ENCODE results near the gene METTL21C.

METTL21C gene

DNA sequence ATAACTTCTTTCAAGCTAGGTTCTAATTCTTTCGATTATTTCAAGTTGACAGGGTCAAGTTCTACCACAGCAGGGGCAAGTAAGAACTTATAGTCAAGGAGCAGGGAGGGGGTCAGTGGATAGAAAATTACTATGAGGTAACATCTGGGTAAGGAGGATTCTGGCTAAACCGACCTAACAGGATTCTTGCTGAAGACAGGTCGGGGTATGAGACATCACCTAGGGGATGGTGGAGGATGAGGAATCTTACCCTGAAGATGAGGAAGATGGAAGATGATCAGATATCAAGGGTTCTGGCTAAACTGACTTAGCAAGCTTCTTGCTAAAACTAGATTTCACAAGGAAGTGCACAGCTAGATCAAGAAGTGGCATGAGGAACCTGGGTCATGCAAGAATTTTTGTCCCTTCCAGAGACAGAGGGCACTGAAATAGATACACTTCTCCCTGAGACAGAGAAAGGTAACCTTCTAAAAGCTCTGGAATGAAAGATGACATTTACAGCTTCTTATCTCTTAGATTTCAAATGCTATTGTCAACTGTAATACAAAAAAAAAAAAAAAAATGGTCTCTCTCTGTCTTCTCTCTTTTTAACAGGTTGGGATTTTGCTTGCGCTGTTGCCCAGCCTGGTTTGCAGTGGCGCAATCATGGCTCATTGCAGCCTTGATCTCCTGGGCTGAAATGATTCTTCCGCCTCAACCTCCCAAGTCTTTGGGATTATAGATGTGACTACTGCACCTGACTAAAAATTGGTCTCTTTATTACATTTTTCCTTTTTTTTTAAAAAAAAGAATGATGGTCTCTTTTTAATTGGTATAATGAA is 9.6 kb upstream of the METTL21C start:
- no peak for DNase-seq (ENCODE audit: extremely low read depth, low read depth)
- TF ChIP-seq, protein P1, sequence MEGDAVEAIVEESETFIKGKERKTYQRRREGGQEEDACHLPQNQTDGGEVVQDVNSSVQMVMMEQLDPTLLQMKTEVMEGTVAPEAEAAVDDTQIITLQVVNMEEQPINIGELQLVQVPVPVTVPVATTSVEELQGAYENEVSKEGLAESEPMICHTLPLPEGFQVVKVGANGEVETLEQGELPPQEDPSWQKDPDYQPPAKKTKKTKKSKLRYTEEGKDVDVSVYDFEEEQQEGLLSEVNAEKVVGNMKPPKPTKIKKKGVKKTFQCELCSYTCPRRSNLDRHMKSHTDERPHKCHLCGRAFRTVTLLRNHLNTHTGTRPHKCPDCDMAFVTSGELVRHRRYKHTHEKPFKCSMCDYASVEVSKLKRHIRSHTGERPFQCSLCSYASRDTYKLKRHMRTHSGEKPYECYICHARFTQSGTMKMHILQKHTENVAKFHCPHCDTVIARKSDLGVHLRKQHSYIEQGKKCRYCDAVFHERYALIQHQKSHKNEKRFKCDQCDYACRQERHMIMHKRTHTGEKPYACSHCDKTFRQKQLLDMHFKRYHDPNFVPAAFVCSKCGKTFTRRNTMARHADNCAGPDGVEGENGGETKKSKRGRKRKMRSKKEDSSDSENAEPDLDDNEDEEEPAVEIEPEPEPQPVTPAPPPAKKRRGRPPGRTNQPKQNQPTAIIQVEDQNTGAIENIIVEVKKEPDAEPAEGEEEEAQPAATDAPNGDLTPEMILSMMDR (IDR thresholded peaks at IDR 0.05; ENCODE audit: low read depth, low read length) = no peak

DNA sequence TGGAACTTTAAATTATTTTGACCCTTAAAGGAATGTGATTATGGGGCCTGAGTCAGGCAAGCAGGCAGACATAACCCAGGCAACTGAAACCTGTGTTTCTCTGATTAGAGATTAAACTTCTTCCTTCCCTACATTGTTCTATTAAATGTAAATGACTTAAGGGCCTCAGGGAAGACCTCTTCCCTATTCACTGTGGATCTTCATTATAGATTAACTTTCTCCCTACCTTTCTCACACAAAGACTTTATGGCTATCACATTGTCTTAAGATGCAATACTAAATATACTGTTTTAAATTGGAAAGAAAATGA is 8.8 kb upstream of the METTL21C start:
- no peak for DNase-seq (ENCODE audit: extremely low read depth, low read depth)
- TF ChIP-seq, protein P1 (IDR thresholded peaks at IDR 0.05; ENCODE audit: low read depth, low read length) = no peak

DNA sequence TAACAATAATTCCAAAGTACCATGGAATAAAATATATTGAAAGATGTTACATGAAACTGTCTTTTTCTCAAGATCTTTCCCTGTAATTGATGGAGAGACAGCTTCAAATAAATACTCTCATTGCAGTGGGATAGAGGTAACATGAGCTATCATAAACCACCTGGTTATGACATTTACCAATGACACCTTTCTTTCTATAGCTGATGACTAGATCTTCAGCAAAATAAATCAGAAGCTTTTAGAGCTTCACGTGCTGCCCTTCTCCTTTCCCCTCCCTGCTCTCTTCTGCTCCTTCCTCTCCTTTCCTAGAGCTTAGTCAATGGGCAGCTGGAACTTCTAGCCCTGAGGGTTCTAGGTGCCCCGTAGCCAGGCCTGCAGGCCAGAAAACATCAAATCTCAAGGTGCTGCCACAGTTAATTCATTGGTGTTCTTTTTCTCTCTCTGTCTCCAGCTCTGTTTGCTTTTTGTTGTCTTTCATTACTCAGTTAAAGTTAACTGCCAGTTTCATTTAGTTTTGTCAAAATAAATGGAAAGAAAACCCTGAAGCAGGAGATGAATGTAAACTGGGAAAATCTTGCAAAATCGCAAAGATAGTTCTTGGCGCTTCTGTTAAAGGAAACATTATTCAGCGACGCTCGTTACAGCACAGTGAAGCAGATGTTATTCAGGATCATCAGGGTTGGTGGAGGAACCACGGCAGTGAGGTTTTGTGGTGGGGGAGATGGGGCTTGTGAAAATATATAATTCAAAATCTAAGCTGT is 8.3 kb upstream of the METTL21C start:
- TF ChIP-seq, protein P1 (IDR thresholded peaks at IDR 0.05; ENCODE audit: low read depth, low read length) = no peak

DNA sequence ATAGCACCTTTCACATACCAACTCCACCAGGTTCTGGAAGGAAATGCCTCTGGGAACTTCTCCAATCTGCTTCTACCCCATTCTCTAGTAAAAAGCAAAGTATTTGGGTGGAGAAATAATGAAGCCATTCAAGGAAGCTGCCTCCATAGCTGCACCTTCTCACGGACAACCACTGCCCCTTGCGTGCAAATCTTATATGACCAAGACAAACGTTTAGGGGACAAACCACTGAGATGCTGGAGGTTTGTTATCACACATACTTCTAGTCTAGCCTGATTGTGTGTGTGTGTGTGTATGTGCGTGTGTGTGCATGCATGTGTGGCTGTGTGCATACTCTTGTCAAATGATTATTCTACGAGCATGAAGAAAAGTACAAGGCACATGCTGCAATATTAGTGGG is 6.5 kb upstream of the METTL21C start:
- no peak for DNase-seq (ENCODE audit: extremely low read depth, low read depth)
- TF ChIP-seq, protein P1 (IDR thresholded peaks at IDR 0.05; ENCODE audit: low read depth, low read length) = no peak

More for the DNA sequence above, 8.3 kb upstream of the METTL21C start:
- DNase-seq (ENCODE audit: extremely low read depth, low read depth) = no peak

DNA sequence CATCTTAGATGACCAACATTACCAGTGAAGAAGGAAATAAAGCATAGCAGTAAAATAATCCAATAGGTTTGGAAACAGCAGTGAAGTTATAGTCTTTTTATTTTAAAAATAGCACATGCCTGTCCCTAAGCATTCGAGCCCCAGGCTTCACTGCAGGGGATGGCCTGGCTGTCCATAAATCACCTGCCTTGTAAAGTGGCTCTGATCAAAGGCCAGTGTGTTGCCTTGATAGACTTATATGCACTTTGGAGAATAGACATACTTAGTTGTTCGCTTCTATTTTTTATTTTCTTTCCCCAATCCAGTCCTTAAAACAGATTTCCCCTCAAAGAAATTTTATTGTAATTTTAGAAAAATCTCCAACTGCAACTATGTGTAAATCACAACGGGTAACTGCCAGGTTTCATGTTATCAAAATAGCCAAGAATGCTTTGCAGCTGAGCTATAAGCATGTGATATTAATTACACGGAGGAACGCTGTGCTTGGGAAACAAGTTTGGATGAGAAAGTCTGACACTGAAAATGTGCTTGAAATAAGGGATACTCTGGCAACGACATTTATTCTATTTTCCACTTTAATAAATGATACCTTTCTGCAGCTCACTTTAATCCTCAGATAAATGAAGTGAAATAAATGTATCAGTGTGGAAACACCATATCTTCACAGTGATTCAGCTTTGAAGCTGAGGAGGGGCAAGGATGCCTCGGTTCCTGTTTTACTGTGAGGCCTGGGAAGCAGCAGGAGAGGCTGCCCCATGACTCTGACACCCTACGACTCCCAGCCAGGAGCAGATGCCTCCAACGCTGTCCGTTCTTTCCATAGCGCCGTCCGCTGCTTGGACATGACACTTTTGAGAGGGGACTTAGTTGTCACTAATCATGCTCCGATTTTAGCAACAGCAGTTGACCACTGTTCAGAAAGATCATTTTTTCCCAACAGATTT is 5.5 kb upstream of the METTL21C start:
- TF ChIP-seq, protein P1 (IDR thresholded peaks at IDR 0.05; ENCODE audit: low read depth, low read length) = no peak
- no peak for DNase-seq (ENCODE audit: extremely low read depth, low read depth)

DNA sequence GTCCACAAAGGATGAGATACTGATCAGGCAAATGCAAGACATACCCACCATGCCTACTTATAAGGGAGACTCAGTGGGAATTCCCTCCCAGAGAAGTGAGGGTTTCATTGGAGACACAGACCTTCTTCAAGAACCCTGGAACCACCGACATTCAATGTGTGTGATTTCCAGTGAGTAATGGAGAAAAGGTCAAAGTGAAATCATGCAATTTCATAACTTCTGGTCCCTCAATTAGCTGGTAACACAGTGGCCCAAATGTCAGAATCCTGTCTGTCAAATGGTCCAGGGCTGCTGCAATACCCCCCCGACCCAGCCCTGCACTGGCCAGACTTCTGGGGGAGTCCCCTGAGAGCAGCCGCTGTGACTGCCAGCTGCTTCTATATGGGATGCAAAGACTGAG is 4.7 kb upstream of the METTL21C start:
- TF ChIP-seq, protein P1 (IDR thresholded peaks at IDR 0.05; ENCODE audit: low read depth, low read length) = no peak
- no peak for DNase-seq (ENCODE audit: extremely low read depth, low read depth)
